GM21528 (cell line): ENCODE results near the gene PTPRG.

ENCODE experiments used
- ATAC-seq: cut with Tn5 transposase; IDR thresholded peaks from one replicate; pipeline ENCODE4 v1.9.1; 2021; ENCODE audit warnings: mild to moderate bottlenecking, moderate library complexity; ENCODE audit not compliant: unreplicated experiment, low FRiP score

PTPRG gene

DNA sequence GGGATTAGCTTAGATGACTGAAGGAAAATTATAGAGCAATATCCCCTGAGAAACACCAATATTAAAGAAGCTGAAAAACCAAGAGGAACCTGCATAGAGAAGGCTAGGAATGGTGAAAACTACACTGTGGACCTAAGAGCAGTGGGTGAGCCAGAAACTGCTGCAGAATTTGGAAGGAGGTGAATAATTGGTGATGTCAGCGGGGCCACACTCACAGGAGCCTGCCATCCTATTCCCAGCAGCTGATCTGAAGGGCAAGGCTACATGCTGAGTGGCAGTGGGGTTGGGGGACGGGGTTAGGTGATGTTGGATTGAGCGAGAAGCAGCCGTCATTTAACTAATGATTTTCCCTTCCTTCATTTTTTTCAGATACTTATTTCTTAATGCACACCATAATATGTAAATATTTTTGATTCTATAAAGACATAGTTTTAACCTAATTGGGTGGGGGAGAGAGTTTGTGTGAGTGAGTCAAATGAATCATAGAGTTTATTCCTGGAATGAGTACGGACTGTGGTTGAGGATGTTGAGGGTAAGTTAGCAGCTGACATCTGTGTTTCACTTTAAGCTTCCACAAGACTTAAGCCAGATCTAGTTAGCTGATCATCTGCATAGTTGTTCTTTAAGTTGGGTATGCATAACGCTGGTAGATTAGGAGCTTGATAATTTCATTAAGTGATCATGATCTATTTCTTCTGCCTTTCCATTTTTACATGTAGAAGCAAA lies 222.8 kb downstream of the PTPRG start:
- ATAC-seq: no peak

- ATAC-seq: no peak
These were observed 227.5 kb downstream of the PTPRG start for GRCh38 chr3:61788623-61789507.

GRCh38 chr3:61789861-61790260 lies 228.5 kb downstream of the PTPRG start:
- no peak for ATAC-seq

DNA sequence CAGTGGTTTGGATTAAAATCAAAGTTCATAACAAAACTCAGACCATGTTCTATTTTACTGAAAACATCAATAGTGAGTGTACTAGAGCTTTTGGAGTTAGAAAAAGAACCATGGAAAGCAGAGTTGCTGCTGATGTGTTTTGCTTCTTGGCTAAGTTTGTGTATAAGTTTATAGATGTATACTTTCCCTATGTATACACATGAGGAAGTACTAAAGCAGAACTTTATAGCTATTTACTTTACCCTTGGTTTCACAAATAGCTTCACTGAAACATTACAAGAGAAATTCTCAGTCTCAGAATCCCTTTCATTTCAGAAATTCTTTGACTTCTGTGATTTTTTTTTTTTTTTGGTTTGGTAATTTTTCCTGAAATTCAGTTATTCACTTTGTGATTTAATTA lies 229.0 kb downstream of the PTPRG start:
- ATAC-seq: no peak

DNA sequence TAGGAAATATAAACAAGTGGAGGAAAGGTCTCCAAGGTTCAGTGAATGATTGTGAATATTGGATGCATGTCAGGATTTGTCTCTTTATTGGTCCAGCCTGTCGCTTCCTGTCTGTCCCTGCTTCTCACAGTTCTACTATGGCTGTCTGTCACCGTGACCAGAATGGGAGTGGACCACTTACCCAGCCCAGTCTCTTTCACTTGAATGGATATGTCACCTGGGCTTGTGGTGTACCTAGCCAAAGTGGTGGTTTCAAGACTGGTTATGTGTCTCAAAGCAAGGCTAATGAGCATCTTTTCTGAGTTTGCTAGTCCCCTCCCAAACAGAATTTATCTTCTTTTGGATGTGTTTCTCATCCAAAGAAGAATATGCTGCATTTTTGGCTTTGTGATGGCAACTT lies 231.7 kb downstream of the PTPRG start:
- ATAC-seq: no peak

- no peak for ATAC-seq
These were observed 232.2 kb downstream of the PTPRG start for GRCh38 chr3:61793521-61793920.

- ATAC-seq: no peak
These were observed 233.0 kb downstream of the PTPRG start for GRCh38 chr3:61794341-61794740.

DNA sequence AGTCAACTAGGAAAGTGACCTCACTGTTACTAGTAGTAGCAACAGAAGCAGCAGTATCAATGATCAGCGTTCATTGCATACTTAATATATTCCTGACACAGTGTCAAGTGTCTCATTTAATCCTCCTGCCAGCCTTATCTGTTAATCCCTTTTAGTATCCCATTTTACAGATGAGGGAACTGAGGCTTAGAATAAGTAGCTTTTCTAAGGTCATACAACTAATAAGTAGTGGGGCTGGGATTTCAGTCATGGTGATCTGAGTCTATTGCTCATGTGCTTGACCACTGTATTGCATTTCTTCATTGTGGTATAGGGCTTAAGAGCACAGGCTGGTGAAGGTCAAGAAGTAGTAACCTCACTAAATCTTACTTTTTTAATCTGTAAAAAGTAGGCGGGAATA lies 233.6 kb downstream of the PTPRG start:
- ATAC-seq: no peak

- no peak for ATAC-seq
These were observed 234.8 kb downstream of the PTPRG start for GRCh38 chr3:61796088-61796680.

- ATAC-seq: no peak
These were observed 235.5 kb downstream of the PTPRG start for GRCh38 chr3:61796911-61797310.

DNA sequence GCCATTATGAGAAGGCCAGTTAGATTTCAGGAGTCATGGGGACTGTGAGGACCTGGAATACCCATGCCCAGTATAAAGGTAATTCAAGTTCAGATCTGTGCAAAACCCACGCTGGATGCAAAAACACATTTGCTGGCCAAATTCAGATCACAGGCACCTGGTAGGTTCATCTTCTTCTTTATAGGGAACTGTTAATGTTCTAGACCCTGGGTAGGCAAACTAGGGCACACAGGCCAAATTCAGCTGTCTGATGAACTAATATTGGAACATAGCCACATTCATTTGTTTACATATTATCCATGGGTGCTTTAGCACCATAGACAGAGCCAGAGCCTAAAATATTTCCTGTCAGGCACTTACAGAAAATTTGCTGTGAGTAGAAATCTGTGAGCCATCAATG lies 241.4 kb downstream of the PTPRG start:
- no peak for ATAC-seq

DNA sequence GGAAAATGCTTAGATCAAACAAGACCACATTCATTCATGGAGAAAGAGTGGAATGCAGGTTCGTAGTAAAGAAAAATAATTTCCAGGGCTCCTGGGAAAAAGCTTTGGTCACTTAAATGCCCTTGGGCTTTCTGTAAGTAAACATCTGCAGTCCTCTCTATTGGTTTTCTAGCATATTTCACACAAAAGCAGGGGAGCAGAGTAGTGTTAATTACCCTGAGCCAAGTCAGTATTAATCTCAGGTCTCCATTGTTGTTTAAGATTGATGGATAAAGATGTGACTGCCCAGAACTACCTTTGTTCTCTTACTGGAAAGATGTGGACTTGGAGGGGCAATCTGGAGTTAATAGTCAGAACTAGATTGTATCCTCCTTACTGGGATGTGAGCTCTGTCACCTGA lies 242.6 kb downstream of the PTPRG start:
- no peak for ATAC-seq

DNA sequence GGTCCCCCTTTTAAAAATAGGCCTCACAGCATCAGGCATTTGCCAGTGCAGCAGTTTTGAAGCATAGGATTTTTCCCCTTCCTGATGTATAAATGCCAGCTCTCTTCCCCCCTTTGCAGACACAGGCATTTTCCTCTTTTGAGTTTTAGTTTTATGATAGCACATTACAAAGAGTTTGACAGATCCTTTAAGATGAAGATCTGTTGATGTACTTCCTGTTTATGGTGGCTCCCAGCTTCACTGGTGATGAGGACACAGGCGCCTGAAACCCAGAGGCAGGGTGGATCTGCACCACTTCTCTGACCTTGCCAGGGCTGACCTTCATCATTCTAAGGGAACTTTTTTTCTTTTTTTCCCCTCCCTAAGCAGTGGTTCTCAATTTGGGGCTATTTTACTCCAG lies 243.4 kb downstream of the PTPRG start:
- ATAC-seq: no peak

GRCh38 chr3:61805510-61806080 lies 244.2 kb downstream of the PTPRG start:
- no peak for ATAC-seq

DNA sequence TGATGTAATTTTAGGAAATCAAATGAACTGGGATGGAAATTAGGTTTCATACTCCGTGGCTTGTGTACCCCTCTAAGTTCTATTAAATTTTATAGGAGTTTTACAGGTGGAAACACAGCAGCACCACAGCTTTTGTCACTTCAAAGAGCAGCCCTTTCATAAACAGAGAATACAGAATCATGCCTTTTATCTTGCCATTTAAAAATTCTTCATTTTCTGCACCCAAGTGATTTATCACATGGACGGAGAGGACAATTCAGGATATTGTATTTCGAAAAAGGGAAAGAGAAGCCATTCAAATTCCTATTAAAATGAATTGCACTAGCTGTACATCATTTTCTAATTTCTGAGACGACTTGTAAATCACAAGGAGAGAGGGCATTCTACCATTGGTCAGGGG lies 245.4 kb downstream of the PTPRG start:
- no peak for ATAC-seq

DNA sequence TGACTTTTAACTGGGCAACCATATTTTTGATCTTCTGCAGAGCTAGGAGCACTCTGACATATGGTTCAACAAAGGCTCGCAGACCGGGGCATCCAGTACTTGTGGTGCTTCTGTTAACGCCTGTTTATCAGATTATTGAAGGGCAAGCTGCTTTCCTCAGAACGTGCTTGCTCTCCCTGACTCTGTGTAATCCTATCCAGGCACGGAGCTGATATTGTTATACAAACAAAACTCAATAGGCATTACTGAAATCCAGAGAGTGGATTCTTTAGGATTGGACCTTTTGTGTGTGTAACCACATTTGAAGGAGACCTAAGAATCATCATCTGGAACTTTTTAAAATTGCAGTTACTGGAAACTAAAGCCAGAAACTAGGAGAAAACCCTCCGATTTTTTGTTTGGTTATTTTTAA lies 246.5 kb downstream of the PTPRG start:
- no peak for ATAC-seq

DNA sequence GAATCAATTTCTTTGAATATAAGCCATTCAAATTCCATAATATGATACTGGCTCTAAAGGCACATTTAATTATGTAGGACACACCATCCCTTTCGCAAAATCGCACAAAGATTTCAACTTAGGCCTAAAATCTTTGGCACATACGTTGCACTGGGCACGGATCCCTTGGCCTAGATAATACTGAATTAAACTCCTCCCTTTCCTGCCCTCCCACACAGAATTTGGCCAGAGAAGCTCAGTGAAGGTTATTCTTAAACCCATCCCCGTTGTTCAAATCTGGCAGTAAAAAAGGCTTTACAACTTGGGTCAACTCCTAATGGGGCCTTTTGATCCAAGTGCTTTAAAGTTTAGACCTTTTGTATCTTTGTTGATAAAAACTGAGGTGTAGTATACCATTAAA lies 247.2 kb downstream of the PTPRG start:
- no peak for ATAC-seq

DNA sequence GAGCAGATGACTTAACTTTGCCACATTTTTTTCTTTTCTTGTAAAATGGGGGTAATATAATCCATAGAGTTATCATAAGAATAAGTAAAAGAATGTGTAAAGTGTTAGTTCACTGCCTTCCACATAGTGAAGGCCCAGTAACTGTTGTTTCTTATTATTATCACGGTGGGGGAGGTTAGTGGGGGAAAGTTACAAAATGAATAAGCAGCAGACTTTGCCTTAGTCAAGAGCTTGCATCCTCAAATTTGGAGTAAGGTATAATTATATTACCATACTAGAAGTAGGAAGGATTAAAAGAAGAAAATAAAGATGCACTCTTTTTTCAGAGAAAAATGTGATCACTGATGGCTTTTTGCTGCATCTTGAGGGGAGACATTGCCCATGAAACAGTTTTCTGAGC lies 247.6 kb downstream of the PTPRG start:
- ATAC-seq: no peak

- ATAC-seq: no peak
These were observed 248.5 kb downstream of the PTPRG start for GRCh38 chr3:61809879-61810278.

GRCh38 chr3:61810953-61811497 lies 249.7 kb downstream of the PTPRG start:
- ATAC-seq: no peak

- no peak for ATAC-seq
These were observed 250.3 kb downstream of the PTPRG start for GRCh38 chr3:61811652-61812051.
